Hypothalamus (tissue), 51 donors: Measurements from ENCODE around the gene ZC3H13.
"Not testable (repeated sequence)": the region's sequence is repeated elsewhere in the genome, so short reads cannot be mapped to it uniquely, and the experiment has no call there.

Source experiments
- DNase-seq, 51 donors: peaks; one replicate each; lab custom pipeline; 2025; lab: John Stamatoyannopoulos, UW

ZC3H13 gene

DNA sequence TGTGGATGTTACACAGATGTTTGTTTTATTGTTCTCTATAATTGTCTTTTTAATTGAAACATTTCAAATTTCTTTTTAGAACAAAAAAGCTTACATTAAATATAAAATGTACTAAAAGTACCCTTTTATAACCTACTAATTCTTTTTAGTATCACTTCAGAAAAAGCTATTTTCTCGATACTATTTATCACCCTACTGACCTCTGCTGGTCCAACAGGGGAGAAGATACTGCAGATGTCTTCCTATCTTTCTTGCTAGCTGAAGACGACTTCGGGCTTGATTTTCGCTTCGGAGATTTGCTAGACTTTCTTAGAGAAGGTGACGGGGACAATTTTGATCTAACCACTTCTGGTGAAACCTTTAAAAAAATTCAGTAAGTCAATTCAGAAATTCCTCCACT lies 42.4 kb downstream of the ZC3H13 start:
- peak in 1 of 51 donors; percentile 35 for DNase-seq

DNA sequence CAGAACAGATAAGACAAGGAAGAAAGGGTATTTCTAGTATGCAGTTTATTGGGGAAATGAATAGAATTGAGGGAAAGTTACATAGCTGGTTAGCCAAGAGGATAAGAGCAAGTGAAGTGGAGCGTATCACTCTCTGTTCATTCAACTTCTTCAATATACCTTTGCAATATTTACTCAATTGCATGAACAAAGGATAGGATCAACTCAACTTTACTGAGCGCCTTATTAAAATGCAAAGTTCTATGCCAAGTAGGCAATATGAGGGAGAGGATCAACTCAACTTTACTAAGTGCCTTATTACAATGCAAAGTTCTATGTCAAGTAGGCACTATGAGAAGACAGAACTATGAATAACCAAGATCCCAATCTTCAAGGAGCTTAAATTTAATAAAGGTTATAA lies 43.9 kb downstream of the ZC3H13 start:
- no peak for DNase-seq

DNA sequence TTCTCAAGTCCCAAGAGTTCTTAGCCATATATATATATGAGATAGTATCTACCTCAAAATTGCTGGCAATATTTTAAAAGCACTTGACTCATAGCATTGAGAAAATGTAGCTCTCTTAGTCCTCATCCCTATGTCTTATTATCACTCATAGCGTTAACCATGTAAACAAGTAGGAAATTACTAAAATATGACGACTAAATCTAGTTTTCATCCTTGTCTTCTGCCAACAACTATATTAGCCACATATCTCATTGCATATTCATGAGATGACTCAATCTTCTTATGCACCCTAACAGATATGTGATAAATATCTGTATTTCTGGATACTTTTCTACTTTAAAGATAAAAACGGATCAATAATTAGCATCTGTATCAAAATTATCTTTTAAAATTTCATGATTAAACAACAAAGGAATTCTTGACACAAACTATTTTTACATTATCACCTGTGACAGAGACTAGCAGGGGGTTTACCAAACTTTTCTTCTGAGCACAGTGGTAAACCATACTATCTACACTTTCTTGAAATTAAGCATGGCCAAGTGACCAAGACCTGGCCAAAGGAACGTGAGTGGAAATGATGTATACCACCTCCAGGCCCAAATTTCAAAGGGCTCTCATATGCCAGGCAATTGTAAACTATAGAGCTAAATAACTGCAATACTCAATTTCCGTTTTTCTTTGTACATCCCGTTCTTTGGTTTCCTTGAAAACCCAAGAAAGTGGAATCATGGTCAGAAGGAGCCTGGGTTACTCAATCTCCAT lies 45.7 kb downstream of the ZC3H13 start:
- no peak for DNase-seq

DNA sequence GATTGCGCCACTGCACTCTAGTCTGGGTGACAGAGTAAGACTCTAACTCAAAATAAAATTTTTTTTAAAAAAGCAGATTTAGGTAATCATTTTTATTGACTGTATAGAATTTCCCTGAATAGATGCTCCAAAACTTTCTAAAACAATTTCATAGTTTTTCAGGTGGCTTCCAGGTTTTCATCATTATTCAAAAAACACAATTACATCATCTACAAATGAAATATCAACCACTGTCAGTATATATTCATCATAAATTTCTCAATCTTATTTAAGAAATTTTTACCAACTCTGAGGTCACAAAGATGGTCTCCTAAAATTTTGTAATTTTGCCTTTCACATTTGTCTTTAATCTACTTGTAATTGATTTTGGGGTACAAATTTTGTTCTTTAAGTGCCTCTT lies 48.1 kb downstream of the ZC3H13 start:
- no peak for DNase-seq

DNA sequence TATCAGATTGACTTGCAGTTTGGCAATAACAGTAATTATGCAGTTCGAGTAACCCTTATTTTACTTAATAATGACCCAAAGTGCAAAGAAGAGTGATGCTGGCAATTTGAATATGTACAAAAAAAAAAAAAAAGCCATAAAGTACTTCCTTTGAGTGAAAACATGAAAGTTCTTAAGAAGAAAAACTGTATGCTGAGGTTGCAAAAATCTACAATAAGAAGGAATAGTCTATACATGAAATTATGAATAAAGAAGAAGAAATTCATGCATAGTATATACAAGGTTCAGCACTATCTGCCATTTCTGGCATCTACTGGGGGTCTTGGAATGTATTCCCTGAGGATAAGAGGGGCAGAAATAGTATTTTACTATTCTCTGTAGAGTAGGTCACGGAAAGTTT lies 55.9 kb downstream of the ZC3H13 start:
- DNase-seq = no peak

DNA sequence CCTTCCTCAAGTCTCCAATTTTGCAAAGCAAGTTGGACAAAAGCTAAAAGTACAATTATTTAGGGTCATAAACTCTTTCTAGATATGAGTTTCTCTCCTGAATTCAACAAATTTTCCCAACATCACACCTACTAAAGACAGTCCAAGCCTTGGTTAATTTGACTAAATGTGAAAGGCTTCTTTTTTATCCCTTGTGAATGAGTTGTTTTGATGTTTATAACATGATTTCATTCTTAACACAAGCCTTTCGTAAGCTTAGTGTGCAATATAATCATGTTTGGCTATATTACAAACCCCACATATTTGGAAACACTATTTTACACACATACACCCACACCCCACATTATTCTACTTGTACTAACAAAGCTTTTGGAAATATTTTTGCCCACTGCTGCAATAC lies 57.3 kb downstream of the ZC3H13 start:
- no peak for DNase-seq

DNA sequence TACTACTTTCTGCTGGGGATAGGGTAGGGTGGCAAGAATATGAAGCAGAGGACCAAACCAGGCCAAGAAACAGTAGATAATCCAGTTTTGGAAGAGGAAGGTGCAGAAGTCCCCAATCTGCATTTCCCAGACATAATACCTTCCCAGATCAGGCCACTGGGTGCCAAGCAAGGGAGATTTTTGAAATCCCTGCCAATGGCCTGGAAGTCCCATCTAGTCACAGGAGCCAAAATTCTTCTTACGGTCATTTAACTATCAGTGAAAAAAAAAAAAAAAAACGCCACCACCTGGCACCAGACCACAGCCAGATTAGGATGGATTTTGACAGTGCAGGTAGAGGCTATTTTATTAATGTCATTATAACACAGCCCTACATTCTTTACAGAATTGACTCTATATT lies 57.8 kb downstream of the ZC3H13 start:
- no peak for DNase-seq

DNA sequence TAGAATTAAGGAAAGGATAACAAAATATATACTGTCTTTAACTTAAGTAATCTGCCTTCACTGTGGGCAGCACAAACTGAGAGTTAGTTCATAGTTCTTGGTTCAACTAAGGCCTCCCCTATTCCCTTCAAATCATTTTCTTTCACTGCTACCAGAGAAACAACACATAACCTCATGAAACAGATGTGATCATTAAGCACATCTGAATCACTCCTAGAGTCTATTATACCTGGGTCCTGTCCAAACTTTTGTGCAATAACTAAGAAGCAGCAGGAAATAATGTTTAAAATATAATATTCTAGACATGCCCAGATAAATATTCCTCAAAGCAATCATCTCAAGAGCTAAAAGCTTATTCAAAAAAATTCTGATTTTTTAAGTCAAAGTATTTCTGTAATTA lies 62.9 kb downstream of the ZC3H13 start:
- no peak for DNase-seq

DNA sequence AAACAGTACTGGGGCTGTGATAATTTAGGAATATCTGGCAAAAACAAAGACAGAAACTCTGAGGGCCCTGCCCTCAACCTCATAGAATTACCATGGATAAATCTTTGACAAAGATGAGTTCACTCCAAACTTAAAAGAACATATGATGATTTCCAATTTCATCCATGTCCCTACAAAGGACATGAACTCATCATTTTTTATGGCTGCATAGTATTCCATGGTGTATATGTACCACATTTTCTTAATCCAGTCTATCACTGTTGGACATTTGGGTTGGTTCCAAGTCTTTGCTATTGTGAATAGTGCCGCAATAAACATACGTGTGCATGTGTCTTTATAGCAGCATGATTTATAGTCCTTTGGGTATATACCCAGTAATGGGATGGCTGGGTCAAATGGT lies 71.4 kb downstream of the ZC3H13 start:
- not testable (repeated sequence) for DNase-seq

DNA sequence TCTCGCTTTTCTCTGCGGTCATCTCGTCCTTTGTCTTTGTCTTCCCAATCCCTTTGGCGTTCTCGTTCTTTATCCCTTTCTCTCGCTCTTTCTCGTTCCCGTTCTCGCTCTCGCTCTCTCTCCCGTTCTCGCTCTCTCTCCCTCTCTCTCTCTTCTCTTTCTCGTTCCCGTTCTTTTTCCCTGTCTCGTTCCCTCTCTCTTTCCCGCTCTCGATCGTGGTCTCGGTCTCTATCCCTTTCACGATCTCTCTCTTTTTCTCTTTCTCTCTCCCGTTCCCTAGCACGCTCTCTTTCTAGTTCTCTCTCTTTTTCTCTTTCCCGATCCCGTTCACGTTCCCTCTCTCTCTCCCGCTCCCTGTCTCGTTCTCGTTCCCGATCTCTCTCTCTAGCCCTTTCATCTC lies 77.2 kb downstream of the ZC3H13 start:
- no peak for DNase-seq

DNA sequence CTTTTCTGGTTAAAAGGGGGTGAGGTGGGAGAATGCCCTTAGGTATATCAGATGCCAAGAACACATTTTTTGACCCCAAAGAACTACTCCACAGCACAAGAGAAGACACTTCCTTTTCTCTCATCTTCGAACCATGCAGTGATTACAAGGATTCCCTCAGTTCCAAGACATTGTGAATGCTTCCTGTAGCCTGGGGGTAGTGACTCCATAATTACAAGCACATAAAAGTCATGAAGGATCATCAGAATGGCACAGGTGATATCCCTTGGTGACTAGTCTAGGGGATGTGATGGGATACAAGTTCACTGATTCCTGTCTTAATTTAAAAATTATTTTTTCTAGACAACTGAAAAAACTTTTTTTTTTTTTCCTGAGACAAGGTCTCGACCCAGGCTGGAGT lies 78.0 kb downstream of the ZC3H13 start:
- DNase-seq = no peak

DNA sequence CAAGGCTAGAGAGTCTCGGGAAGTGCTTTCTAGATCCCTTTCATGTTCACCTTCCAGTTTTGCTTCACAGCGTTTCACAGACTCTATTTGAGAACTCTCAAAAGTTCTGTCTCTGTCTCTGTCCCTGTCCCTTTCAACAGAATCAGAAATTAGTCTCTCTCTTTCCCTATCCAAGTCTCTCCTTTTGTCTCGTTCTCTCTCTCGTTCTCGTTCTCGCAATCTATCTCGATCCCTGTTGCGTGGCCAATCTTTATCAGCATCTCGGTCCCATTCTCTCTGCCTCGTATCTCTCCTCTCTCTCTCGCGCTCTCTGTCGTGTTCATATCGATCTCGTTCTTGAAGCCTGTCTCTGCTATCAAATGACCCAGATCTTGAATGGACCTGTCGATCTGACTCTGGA lies 85.0 kb downstream of the ZC3H13 start:
- no peak for DNase-seq

DNA sequence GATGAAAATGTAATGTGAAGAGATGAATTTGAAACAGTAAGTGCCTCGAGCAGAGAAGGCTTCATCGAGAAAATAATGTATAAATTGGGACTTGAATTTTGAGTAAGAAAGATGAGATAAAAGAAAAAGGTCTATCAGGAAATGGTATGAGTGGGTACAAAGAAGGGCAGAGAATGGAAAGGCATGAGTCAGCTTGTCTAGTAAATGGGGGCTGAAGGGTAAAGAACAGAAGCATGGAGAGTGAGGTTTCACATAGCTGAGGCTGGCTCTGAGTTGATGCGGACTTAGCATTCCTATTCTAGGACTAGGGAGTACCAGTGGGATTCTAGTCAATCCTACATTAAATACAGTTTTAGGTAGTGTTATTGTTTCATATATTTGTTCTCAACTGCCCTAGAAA lies 85.8 kb downstream of the ZC3H13 start:
- DNase-seq = no peak

DNA sequence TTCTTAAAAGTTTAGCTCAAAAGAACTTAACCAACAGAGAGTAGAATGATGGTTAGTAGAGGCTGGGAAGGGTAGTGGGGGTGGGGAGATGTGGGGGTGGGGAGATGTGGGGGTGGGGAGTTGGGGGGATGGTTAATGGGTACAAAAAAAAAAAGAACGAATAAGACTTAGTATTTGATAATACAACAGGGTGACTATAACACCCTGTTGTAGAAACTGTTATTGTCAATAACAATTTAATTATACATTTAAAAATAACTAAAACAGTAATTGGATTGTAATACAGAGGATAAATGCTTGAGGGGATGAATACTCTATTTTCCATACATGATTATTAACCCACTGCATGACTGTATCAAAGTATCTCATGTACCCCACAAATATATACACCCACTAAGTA lies 91.1 kb downstream of the ZC3H13 start:
- DNase-seq = no peak

DNA sequence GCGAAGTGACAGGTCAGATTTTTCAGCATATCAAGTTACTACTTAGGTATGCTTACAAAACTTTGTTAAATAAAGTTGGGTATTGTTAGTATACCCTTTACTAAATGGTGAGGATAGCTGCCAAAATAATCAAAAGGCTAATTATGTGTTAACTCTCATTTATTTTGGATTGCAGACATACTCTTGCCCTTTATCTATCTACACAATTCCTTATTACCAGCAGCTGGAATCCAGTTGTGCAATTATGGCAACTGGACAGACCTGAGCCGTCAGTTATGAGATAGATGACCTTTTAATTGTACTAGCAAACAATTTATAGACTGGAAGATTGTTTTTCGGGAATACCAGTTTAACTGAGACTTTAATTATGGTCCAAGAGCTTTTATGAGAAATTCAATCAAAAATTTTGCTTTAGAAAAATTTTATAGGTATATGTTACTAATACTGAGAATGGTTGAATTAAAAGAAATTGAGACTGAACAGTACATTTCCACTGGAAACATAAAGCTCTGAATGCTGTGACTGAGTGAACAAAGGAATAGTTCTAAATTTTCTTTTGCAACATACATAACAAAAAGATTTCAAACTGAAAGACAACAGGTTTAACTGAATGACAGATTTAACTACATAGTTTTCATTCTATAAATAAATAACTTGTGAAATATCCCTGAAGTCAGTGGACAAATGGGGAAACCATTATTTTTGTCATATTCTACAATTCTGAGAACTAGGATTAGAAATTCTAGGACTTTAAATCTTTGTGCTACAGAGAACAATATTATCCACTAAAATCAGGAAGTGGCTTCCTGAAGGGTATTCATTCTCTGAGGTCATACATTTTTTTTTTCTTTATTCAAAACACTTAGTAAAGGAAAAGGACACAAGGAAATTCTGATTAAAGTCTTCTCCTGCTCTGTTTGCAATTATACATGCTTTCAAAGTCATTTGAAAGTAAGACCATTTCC lies 97.4 kb downstream of the ZC3H13 start:
- DNase-seq = no peak

DNA sequence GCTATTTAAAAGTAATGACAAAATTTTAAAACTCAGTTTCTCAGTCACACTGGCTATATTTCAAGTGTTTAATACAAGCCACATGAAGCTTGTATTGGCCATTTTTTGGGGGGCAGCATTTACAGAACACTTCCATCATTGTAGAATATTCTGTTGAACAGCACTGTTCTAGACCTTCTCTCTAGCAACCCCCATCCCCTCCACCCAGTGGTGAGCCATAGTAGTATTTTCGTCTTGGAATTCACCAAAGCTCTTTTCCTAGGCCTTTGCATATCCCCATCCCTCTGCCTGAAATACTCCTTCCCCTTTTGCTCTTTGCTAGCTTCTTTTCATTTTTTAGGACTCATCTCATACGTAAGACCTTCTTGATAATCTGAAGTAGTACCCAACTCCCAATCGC lies 99.5 kb downstream of the ZC3H13 start:
- no peak for DNase-seq

DNA sequence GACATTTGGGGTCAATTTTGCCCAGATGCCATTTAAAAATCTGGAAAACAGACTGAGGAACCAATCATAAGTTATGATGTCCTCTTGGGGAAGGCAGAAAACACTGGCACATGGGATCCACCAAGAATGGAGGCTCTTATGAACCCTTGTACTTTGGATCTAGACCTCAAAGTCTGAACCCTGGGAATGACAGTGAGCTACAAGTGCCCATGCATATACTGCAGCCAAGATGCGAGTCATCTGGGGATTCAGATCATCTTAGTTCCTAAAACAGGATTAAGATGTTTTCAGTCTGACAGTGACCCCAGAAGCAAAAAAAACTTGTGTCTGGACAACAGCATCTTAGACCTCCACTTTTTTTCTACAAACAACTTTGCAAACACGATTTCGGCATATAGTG lies 100.8 kb downstream of the ZC3H13 start:
- DNase-seq = no peak

DNA sequence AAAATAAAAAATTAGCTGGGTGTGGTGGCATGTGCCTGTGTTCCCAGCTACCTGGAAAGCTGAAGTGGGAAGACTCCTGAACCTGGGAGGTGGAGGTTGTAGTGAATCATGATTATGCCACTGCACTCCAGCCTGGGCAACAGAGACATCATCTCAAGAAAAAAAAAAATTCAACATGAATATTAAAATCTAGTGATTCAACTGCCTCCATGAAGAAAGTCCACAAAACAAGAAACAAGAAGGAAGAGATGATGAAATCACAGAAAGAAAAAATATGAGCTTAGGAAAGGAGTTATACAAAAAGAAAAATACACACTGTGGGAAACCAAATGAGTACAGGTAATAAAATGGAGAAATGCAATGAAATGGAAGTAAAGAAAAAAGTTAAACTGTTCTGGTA lies 101.4 kb downstream of the ZC3H13 start:
- DNase-seq = no peak

DNA sequence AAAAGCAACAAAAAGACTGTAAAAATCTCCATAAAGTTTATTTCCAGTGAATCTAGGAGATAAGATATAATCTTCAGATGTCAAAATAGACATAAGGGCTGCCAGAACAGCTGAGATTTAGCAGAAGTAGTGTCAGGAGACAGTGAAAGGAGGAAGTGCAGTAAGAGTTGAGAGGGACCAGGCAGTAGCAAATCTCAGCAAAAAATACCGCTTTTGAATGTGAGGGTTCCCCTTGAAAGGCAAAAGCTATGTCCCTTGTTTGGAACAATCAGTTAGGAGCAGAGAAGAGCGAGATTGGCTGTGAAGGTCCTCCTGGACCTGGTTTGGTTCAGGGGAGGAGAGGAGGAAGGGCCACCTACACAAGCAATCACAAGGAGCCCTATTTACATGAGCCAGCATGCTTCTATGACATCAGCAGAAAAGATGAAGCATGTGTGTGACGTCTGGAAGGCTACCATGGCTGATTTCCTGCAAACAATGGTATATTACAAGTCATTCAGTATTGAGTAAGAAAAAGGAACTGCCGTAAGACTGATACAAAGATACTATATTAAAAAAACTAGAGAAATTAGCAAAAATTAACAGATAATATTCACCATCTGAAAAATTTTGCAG lies 102.1 kb downstream of the ZC3H13 start:
- DNase-seq = peak in 1 of 51 donors; percentile 9

DNA sequence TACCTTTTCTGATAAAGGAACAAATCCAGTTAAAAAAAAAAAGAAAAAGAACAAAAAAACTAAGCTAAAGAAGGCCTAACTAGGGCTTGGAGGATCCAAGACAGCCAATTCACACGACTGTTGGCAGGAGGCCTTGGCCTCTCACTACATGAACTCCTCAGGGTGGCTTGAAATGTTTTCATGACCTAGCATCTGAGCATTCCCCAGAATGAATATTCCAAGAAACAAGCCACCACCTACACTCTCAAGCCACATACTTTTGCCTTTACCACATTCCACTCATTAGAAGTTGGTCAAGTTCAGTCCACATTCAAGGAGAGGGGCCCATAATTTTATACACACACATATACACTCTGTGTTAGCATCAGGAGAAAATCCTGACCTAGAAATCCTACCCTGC lies 103.4 kb downstream of the ZC3H13 start:
- no peak for DNase-seq

DNA sequence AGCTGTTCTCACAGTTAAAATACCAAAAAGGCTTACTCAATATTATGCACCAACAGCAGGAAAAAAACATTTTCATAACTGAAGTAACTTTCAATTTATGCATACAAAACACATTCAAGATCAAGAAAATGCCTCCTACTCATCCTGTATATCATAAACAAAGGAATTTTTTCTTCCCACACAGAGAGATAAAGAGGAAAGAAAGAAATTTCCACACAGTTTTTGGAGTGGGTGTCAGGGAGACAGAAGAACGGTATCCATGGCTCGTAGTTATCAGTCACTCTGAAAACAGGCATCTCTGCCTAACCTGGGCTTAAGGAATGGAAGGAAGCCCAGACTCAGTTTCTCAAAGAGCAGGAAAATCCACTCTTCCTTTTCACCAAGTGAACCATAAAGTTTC lies 108.6 kb downstream of the ZC3H13 start:
- DNase-seq = no peak

DNA sequence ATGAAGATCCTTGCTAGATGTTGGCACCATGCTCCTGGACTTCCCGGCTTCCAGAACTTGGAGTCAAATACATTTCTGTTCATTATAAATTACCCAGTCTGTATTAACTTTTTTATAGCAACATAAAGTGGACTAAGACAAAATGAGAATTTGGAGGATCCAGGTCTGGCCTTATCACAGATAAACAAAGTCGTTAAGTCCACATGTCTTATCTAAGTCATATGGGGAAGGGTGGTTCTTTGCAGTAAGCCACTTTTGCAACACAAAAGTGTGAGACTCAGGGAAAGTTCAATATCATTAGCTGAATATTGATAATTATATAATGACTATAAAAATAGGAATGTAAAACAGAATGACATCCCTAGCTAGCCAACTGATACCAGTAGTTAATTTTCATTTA lies 109.4 kb downstream of the ZC3H13 start:
- DNase-seq = no peak
